H7 (cell line): ENCODE results near the gene LINC00237. TPM values are rescaled to one million over a fixed set of nuclear protein-coding genes. Genes with fewer than 3 reads are reported as not detected.
A peak's percentile ranks its signal among the peaks of the same experiment; 100 is the strongest.

ENCODE experiments used
- DNase-seq: peaks from one replicate; pipeline ENCODE4 v3.0.0; 2012
- H3K27me3 ChIP-seq: 2 replicates; pipeline ENCODE4 v1.6.0; 2011; ENCODE audit warnings: mild to moderate bottlenecking, low read length; ENCODE audit not compliant: control insufficient read depth, insufficient read depth
- H3K36me3 ChIP-seq: replicated peaks from 2 replicates; pipeline ENCODE4 v1.5.1; 2011; ENCODE audit warnings: low read length; ENCODE audit not compliant: control insufficient read depth, insufficient read depth
- H3K4me3 ChIP-seq: 2 replicates; pipeline ENCODE4 v1.5.1; 2011; ENCODE audit warnings: low read depth, mild to moderate bottlenecking, control low read depth, low read length, moderate library complexity; ENCODE audit not compliant: insufficient read depth
- total RNA-seq: library from RNA; depleted of rRNA; stranded (reverse); fragments of >200 nt; shearing (Covaris generic); gene quantifications from 2 replicates; pipeline ENCODE4 v1.2.3, GENCODE V29; 2014

The LINC00237 gene
- total RNA-seq, 1 experiment from 2014 or later: 3.7 TPM

DNA sequence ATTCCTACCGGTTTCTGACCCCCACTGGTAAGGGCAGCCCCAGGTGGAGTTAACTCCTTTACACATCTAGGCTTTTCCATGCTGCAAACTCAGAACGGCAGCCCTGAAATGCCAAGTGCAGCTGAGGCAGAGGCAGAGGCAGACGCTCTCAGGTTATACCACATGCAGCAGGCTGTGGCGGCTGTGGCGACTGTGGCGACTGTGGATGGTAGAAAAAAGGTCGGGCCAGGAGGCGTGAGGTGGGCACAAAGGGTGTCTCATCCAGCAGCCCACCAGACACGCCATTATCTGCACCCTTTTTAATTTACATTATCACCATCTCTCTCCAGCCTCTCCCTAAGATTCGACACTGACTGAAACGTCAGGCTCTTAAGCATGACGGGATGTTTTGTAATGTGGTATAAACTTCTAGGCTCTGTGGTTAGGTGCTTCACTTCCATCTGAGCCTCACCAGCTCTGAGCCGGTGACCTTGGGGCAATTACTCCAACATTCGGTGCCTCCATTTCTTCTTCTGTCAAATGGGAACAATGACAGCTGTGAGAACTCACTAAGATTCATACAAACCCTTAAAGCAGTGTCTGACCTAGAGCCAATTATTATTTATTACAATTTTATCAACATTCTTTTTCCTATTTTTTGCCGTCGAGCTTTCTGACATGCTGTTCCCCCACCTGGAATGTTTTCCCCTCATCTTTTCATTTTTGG is 27.9 kb upstream of the LINC00237 start:
- Histone ChIP-seq H3K36me3 (peaks cover 2% of the 10 kb centered on the region), H3K4me3 (no peak overlapping the region), H3K27me3 (no peaks in the 10 kb centered on the region)
- DNase-seq: no peak

GRCh38 chr20:21133404-21133803 is 27.2 kb upstream of the LINC00237 start:
- peaks cover 2% of the 10 kb centered on the region for H3K36me3 ChIP-seq
- no peak for DNase-seq
- no peak overlapping the region for H3K4me3 ChIP-seq
- no peaks in the 10 kb centered on the region for H3K27me3 ChIP-seq

- H3K4me3 ChIP-seq: no peak overlapping the region
- no peak for DNase-seq
- H3K27me3 ChIP-seq: no peaks in the 10 kb centered on the region
- H3K36me3 ChIP-seq: no peaks in the 10 kb centered on the region; the same call in 1 of the 2 replicates
Measured at GRCh38 chr20:21129861-21130260, 23.7 kb upstream of the LINC00237 start.

DNA sequence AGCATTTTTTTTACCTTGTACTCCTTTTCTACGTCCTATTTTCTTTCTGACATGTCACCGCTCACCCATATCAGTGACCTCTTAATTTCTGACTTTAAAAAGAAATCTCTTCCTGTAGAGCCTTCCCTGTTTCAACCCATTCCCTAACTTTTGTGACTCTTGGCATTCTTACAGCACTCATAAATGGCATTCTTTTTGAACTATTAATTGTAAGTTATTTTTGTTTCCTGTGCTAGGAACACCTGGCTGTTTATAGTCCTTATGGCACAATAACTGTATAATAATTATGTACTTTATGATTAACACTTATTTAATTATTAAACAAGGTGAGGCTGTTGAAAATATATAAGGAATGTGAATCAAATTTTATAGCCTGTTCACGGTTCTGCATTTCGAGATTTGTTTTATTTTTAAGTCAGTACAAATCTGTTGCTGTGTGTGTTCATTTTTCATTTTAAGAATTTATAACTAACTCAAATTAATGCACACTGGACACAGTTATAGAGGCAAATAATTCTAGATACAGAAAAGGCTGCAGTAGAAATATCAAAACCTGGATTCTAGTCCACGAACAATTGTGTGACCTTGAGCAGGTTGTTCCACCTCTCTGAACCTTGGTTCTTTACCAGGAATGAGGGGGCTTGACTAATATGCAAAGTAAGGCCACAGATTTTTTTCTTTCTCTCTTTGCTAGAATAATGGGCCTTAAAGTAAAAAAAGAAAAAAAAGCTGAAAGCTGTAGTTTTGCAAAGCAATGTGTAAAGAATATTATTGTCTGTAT is 21.2 kb upstream of the LINC00237 start:
- no peaks in the 10 kb centered on the region for H3K27me3 ChIP-seq
- H3K4me3 ChIP-seq: no peak overlapping the region
- H3K36me3 ChIP-seq: no peaks in the 10 kb centered on the region
- DNase-seq: no peak

GRCh38 chr20:21126581-21126870 is 20.4 kb upstream of the LINC00237 start:
- no peak for DNase-seq
- Histone ChIP-seq H3K36me3 (no peaks in the 10 kb centered on the region), H3K27me3 (no peaks in the 10 kb centered on the region), H3K4me3 (peak overlapping the region; percentile 79)

GRCh38 chr20:21125849-21126580 is 19.9 kb upstream of the LINC00237 start, which contains the start of gene KIZ:
KIZ (plus strand) TSS chr20:21126082; CDS start chr20:21126116, 34 bp downstream.
- peak within 1 kb of the TSS; percentile 79 for H3K4me3 ChIP-seq
- H3K36me3 ChIP-seq: no peaks in the 10 kb centered on the region
- peak; percentile 96 for DNase-seq
- H3K27me3 ChIP-seq: no peaks in the 10 kb centered on the region

DNA sequence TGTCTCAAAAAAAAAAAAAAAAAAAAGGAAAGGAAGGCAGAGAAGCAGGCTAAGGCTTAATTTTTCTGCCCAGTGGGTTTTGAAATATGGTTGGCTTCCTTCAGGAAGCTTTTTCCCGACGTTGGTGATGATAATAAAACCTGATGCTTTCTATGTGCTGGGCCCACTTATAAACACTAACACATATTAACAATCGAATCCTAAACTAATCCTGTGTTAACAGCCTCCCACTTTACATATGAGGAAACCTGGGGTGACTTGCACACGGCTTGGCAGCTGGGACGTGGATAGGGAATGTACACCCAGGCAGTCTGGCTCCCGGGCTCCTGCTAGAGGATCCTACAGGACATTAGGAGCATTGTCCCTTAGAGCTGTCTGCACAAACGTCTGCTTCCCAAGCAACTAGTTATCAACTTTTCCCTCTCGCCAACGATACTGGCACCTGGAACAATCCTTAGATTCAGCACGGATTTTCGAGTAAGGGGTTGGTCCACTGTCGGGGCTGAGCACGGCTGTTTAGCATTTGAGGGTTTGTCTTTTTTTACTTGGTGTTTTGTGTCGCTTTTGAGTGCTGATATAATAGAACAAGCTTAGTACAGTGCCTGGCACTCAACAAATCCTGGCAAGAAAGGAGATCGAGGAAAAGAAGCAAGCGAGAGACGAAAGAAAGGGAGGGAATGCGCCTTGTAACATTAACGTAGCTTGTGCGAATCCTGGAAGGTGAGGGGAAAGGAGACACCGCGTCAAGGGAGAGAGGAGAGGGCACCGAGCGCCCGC is 19.1 kb upstream of the LINC00237 start:
- H3K36me3 ChIP-seq: no peaks in the 10 kb centered on the region
- peak; percentile 33 for DNase-seq
- peak overlapping the region; percentile 32 for H3K4me3 ChIP-seq

DNA sequence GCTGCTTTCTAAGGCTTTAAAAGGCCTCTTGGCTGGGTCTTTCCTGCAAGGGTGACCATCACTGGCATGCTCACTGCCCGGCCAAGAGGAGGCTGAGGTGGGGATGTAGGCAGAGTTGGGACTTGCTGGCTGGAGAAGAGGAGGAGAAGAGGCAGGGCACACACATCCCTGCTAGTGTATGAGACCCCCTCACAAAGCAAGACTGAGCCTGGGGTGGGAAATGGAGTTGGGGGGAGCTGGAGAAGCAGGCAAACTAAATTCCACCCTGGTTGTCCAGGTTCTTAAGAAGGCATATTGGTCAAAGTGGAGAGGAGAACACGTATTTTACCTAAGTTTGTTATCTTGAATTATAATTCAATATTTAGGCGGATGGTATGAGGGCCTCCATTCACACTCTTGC is 18.0 kb upstream of the LINC00237 start:
- Histone ChIP-seq H3K36me3 (no peaks in the 10 kb centered on the region), H3K27me3 (no peaks in the 10 kb centered on the region), H3K4me3 (no peak overlapping the region)
- no peak for DNase-seq

More for the DNA sequence above, 19.1 kb upstream of the LINC00237 start:
- no peaks in the 10 kb centered on the region for H3K27me3 ChIP-seq

DNA sequence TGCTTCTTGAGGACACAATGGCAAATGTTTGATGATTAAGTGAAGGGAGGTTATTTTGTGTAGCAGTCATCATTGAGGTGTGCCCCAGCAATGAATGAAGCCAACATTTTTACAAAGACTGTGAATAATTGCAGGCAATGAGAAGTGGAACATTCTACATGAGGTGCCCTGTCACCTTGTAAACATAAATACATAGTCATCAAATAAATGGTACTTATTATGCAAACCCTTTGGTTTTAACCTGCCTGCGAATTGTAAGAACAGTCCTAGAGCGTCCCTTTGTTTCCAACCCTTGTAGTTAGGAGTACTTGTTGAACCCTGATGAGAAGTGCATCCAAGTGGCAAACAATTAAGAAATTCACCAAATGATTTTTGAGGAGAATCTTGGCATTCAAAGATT is 12.6 kb upstream of the LINC00237 start:
- Histone ChIP-seq H3K36me3 (no peaks in the 10 kb centered on the region), H3K4me3 (no peak overlapping the region)

GRCh38 chr20:21118138-21118537 is 12.0 kb upstream of the LINC00237 start:
- Histone ChIP-seq H3K4me3 (no peak overlapping the region), H3K27me3 (no peaks in the 10 kb centered on the region), H3K36me3 (no peaks in the 10 kb centered on the region)
- no peak for DNase-seq

More for the DNA sequence above, 12.6 kb upstream of the LINC00237 start:
- no peaks in the 10 kb centered on the region for H3K27me3 ChIP-seq
- no peak for DNase-seq

DNA sequence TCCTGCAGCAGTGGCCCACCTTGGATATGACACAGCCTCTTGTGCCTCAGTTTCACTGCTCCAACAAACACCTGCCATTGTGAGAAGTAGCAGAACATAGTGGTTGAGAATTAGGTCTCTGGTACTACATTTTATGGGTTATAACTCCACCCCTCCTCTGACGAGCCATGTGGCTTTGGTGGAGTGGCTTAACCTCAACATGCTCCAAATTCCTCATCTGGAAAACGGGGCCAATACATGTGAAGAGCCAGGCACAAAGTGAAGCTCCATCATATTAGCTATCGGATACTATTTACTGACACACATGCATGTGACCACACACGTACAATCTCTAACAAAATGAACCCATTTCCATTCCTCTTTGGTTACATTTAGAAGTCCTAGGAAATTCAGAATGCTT is 11.4 kb upstream of the LINC00237 start:
- Histone ChIP-seq H3K4me3 (no peak overlapping the region), H3K36me3 (no peaks in the 10 kb centered on the region), H3K27me3 (no peaks in the 10 kb centered on the region)
- no peak for DNase-seq

DNA sequence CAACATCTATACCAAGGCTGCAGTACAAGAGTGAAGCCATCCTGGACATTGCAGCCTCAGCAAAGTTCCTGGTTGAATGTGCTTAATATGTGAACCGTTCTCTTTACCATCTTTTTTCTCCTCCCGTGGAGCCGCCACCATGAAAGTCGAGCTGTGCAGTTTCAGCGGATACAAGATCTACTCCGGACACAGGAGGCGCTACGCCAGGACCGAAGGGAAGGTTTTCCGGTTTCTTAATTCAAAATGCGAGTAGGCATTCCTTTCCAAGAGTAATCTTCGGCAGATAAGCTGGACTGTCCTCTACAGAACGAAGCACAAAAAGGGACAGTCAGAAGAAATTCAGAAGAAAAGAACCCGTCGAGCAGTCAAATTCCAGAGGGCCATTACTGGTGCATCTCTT is 8.4 kb upstream of the LINC00237 start:
- Histone ChIP-seq H3K36me3 (no peaks in the 10 kb centered on the region), H3K27me3 (no peaks in the 10 kb centered on the region), H3K4me3 (no peak overlapping the region)
- no peak for DNase-seq

- DNase-seq: no peak
- no peaks in the 10 kb centered on the region for H3K36me3 ChIP-seq
- no peaks in the 10 kb centered on the region for H3K27me3 ChIP-seq
- H3K4me3 ChIP-seq: no peak overlapping the region
Measured at GRCh38 chr20:21113697-21114096, 7.5 kb upstream of the LINC00237 start.

- Histone ChIP-seq H3K27me3 (peaks cover 16% of the 10 kb centered on the region), H3K4me3 (no peak overlapping the region), H3K36me3 (no peaks in the 10 kb centered on the region)
- no peak for DNase-seq
Measured at GRCh38 chr20:21111416-21111815, 5.3 kb upstream of the LINC00237 start.
